ENCODE measurements around the gene RPUSD1. TPM values are rescaled to one million over a fixed set of nuclear protein-coding genes. Genes with fewer than 3 reads are reported as not detected.
"Not testable (repeated sequence)": the region's sequence is repeated elsewhere in the genome, so short reads cannot be mapped to it uniquely, and the experiment has no call there.

RPUSD1 gene
- polyA plus RNA-seq, 1 donor = 10.7 TPM

DNA sequence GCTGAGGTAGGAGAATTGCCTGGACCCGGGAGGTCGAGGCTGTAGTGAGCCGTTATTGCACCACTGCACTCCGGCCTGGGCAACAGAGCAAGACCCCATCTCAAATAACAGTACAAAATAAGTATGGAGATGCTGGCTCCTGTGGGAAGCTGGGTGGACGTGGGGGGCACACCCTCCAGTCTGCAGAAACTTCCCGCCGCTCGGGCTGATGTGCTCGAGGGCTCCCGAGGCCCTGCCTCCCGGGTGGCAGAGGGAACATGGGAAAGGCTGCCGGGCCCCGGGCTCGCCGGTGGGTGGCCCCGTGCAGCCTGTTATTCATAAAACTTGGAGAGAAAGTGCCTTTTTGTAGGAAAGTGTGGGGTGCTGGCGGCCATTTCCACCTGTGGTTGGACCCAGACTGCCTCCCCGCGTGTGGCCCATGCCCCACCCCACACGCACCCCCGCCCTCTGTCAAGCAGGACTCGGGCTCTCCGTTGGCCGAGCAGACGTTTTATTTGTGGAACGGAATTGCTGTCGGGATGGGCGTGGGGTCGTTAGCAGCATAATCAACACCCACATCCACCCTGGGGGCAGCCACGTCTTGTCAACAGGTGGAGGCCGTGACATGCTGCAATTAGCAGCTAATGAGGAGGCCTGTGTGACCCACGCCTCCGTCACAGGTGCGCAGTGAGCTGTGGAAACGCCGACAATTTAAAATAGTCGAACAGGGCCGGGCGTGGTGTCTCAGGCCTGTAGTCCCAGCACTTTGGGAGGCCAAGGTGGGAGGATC, 40.0 kb downstream of the RPUSD1 start:
- DNase-seq = no peak

GRCh38 chr16:746637-747036, 41.5 kb downstream of the RPUSD1 start:
- no peak for DNase-seq

GRCh38 chr16:745739-746138, 42.4 kb downstream of the RPUSD1 start:
- DNase-seq = no peak

- no peak for DNase-seq
These were observed 44.2 kb downstream of the RPUSD1 start for GRCh38 chr16:743794-744500.

GRCh38 chr16:742894-743293, 45.3 kb downstream of the RPUSD1 start:
- DNase-seq = not testable (repeated sequence)

DNA sequence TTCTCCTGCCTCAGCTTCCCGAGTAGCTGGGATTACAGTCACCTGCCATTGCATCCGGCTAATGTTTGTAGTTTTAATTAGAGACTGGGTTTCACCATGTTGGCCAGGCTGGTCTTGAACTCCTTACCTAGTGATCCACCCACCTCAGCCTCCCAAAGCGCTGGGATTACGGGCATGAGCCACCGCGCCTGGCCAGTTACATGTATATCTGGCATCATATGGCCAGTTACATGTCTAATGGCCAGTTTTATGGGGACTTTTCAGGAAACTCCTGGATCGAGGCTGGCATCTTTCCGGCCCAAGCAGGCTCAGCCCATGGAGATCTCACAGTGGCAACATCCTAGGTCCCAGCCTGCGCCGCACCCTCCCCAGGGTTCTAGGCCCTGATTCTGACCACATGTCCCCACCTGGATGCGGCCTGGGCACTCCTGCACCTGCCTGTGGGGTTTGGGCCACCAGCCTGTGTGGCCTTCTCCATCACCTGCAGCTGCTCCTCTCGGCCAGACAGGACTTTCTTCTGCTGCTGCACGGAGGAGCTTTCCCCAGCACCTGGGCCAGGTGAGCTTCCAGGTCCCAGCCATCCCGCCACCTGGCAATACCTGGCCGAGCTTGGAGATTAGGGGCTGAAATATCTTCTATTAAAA, 46.1 kb downstream of the RPUSD1 start:
- no peak for DNase-seq

GRCh38 chr16:740764-741505, 47.2 kb downstream of the RPUSD1 start, which contains the start of gene CIAO3:
Gene CIAO3, minus strand, starts transcription at chr16:740997. Its CDS starts 12 bp downstream, at chr16:740985.
- DNase-seq = peak; percentile 84

- DNase-seq = no peak
These were observed 47.8 kb downstream of the RPUSD1 start for GRCh38 chr16:740459-740763.

- DNase-seq = no peak
These were observed 48.4 kb downstream of the RPUSD1 start for GRCh38 chr16:739560-740458.

GRCh38 chr16:736936-737481, 51.2 kb downstream of the RPUSD1 start:
- DNase-seq = no peak

DNA sequence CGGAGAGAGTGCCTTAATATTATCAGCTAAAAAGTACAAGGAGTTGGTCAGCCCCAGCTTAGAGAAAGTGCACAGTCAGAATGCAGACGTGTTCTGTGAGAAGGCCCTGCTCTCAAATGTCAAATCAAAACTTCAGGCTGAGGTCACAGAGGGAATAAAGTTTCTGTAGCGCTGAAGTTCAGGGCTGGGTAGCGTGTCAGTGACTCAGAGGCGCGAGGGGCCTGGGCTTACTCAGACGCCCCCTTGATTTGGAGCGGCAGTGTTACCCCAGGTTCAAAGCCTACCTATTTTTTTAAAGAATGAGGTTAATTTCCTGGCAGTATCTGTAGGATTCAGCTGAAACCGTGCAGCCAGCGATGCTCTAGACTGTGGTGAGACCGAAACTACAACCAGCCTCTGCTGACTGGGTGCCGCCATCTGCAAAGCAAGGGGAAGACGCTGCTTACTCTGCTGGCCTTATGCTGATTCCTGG, 52.2 kb downstream of the RPUSD1 start:
- DNase-seq = no peak

GRCh38 chr16:734981-735881, 53.0 kb downstream of the RPUSD1 start:
- no peak for DNase-seq

Other genes starting within 250 kb of the RPUSD1 start
- gene PRR35, start 228.0 kb downstream of the RPUSD1 start, polyA plus RNA-seq (ENCODE audit: insufficient read length) = 6.6 TPM
- gene NHLRC4, start 221.4 kb downstream of the RPUSD1 start, polyA plus RNA-seq (ENCODE audit: insufficient read length) = 4.7 TPM
- gene PIGQ, start 218.4 kb downstream of the RPUSD1 start, polyA plus RNA-seq (ENCODE audit: insufficient read length) = 60.9 TPM
- gene RAB40C, start 198.3 kb downstream of the RPUSD1 start, polyA plus RNA-seq (ENCODE audit: insufficient read length) = 17.3 TPM
- 1.5 TPM for gene WFIKKN1, start 157.4 kb downstream of the RPUSD1 start, polyA plus RNA-seq (ENCODE audit: insufficient read length)
- gene METTL26, start 152.1 kb downstream of the RPUSD1 start, polyA plus RNA-seq (ENCODE audit: insufficient read length) = 38.0 TPM
- gene MCRIP2, start 146.6 kb downstream of the RPUSD1 start, polyA plus RNA-seq (ENCODE audit: insufficient read length) = 15.5 TPM
- 42.2 TPM for gene WDR90, start 139.0 kb downstream of the RPUSD1 start, polyA plus RNA-seq (ENCODE audit: insufficient read length)
- gene RHOT2, start 120.2 kb downstream of the RPUSD1 start, polyA plus RNA-seq (ENCODE audit: insufficient read length) = 70.8 TPM
- gene RHBDL1, start 112.7 kb downstream of the RPUSD1 start, polyA plus RNA-seq (ENCODE audit: insufficient read length) = 1.7 TPM
- gene STUB1, start 108.0 kb downstream of the RPUSD1 start, polyA plus RNA-seq (ENCODE audit: insufficient read length) = 107 TPM
- 51.4 TPM for gene JMJD8, start 104.0 kb downstream of the RPUSD1 start, polyA plus RNA-seq (ENCODE audit: insufficient read length)
- gene WDR24, start 98.0 kb downstream of the RPUSD1 start, polyA plus RNA-seq (ENCODE audit: insufficient read length) = 10.2 TPM
- 0.75 TPM for gene FBXL16, start 82.6 kb downstream of the RPUSD1 start, polyA plus RNA-seq (ENCODE audit: insufficient read length)
- 6.3 TPM for gene METRN, start 73.3 kb downstream of the RPUSD1 start, polyA plus RNA-seq (ENCODE audit: insufficient read length)
- gene ANTKMT, start 67.2 kb downstream of the RPUSD1 start, polyA plus RNA-seq (ENCODE audit: insufficient read length) = 9.0 TPM
- gene CCDC78, start 61.9 kb downstream of the RPUSD1 start, polyA plus RNA-seq (ENCODE audit: insufficient read length) = 2.0 TPM
- 3.3 TPM for gene HAGHL, start 61.3 kb downstream of the RPUSD1 start, polyA plus RNA-seq (ENCODE audit: insufficient read length)
- 26.7 TPM for gene CIAO3, start 47.4 kb downstream of the RPUSD1 start, polyA plus RNA-seq (ENCODE audit: insufficient read length)
- 17.1 TPM for gene MSLN, start 27.6 kb downstream of the RPUSD1 start, polyA plus RNA-seq (ENCODE audit: insufficient read length)
- gene CHTF18, start 239 bp upstream of the RPUSD1 start, polyA plus RNA-seq (ENCODE audit: insufficient read length) = 22.9 TPM
- 0.42 TPM for gene GNG13, start 12.4 kb upstream of the RPUSD1 start, polyA plus RNA-seq (ENCODE audit: insufficient read length)
- gene LMF1, start 182.6 kb upstream of the RPUSD1 start, polyA plus RNA-seq (ENCODE audit: insufficient read length) = 18.7 TPM
- gene SOX8, start 193.4 kb upstream of the RPUSD1 start, polyA plus RNA-seq (ENCODE audit: insufficient read length) = 2.9 TPM